ENCODE results near the gene AFG3L2.

The AFG3L2 gene

GRCh38 chr18:12299862-12300261 lies 77.2 kb downstream of the AFG3L2 start:
- DNase-seq: no peak

DNA sequence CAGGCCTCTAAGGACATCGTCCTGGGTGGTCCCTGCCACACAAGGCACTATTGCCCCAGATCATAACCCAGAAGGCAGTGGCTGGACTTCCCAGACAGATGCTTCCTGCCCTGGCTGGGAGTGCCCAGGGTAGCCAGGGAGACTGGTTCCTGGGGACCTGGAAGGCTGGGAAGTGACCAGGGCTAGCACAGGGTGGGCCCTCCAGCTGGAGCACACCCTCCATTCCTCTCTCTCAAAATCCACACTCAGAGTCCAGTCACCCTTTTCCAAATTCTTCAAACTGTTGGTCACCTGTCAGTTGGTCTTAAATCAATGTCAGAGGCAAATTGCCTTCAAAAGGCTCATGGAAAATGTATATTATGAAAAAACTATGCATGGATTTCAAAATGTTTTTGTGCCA lies 80.6 kb downstream of the AFG3L2 start:
- DNase-seq: no peak

DNA sequence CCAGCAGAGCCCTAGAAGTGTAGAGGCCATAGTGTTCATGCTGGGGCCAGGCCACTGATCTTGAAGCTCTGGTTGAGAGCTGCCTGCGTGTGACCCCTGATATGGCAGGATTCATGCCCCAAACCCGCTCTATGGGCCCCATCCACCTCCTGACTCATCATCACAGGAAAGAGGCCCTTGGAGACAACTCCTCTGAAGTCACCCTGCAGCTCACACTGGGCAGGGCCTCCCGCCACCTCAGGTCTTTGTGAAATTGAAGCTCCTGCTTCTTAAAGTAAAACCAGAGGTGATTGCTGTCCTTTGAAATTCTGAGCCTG lies 81.0 kb downstream of the AFG3L2 start:
- DNase-seq: no peak

GRCh38 chr18:12295389-12296086 lies 81.5 kb downstream of the AFG3L2 start:
- DNase-seq: no peak

GRCh38 chr18:12293831-12294230 lies 83.2 kb downstream of the AFG3L2 start:
- DNase-seq: no peak

- no peak for DNase-seq
Measured at GRCh38 chr18:12291690-12292089, 85.3 kb downstream of the AFG3L2 start.

DNA sequence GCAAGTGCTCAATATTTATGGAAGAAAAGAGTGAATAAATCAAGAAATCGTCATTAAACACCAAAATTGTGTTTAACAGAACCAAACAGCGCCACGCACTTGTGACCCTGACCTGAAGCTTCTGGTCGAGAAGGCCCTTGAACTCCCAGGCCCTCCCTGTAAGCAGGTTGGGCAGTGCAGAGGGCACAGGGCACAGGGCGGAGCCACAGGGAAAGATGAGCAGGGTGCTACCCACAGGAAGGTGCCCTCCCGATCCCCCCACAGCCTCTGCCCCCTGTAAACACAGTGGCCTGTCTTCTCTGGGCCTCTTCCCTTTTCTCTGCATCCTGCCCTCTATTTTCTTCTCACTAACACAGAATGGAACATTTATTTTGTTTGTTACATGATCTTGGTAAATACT lies 85.9 kb downstream of the AFG3L2 start:
- DNase-seq: no peak

GRCh38 chr18:12290086-12290485 lies 86.9 kb downstream of the AFG3L2 start:
- DNase-seq: no peak

GRCh38 chr18:12288403-12288755 lies 88.6 kb downstream of the AFG3L2 start:
- no peak for DNase-seq

GRCh38 chr18:12287684-12288402 lies 89.2 kb downstream of the AFG3L2 start:
- no peak for DNase-seq

- no peak for DNase-seq
Measured at GRCh38 chr18:12287131-12287681, 89.8 kb downstream of the AFG3L2 start.

DNA sequence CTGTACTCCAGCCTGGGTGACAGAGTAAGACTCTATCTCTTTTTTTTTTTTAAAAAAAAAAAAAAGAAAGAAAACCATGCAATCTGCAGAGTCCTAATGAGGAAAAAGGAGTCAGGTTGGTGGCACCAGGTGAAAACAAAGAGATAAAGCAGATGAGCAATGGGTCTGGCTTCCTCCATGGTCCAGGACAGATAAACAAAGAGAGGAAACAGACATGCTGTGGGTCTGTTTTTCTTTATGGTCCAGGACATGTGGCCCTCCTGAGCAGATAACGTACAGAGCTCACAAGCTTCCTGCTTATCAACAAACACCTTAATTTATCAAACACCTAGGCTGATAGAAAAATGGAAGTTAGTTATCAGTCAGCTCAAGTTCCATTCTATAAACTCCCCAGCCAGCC lies 93.4 kb downstream of the AFG3L2 start:
- no peak for DNase-seq

DNA sequence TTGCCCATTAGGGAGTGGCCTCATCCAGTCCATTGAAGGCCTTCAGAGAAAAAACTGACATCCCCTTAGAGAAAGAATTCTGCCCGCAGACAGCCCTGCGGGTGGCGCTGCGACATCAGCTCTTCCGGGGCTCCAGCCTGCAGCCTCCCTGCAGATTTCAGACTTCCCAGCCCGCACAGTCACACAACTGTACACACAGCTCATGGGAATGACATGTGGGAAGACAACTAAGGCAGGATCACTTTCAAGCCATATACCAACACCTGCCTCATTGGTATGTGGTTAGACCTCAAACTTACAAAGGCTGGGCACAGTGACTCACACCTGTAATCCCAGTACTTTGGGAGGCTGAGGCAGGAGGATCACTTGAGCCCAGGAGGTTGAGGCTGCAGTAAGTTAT lies 93.8 kb downstream of the AFG3L2 start:
- DNase-seq: no peak

- no peak for DNase-seq
Measured at GRCh38 chr18:12282442-12283039, 94.5 kb downstream of the AFG3L2 start.

DNA sequence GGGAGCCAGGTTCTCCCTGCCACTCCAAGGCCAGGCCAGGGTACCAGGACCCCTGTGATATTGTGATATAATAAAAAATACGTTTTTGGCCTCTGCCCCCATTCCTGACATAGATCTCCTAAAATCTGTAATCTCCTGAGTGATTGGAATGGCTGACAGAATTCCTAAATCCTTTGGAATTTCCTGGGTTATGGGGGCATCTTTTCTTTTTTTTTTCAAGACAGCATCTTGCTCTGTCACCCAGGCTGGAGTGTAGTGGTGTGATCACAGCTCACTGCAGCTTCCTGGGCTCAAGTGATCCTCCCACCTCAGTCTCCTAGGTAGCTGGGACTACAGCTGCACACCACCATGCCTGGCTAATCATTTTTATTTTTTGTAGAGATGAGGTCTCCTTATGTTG lies 95.2 kb downstream of the AFG3L2 start:
- DNase-seq: no peak

DNA sequence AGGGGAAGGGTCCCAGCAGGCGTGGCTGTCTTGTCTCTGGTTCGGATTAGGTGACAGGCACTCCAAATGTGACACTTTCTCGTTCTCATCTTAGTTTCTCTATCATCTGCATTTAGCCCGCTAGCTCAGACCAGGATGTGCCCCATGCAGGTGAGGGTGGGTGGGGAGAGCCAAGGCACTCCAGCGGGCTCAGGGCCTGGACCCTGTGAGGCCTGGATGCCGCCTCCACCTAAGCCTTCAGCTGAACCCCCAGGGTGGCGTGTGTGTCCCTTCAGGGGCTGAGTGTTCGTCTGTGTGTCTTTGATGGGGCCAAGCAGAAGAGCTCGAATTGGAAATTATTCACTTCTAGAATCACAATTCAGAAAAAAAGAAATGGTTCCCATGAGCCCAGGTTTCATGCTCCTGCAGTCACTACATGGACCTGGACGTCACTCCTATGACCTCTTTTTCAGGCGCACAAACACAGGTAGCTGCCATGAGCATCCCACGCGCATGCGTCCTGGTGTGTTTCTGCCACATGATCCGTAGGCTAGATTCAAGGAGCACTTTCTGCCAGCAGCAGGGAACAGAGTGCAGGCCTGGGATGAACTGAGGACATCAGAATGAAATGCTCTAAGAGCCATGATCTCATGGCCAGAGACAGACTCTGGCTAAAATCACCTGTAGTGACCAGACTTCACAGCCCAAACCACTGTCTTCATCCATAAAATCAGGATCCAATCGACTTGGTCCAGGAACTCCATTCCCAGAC lies 97.1 kb downstream of the AFG3L2 start:
- DNase-seq: no peak

All from bone marrow (tissue), 2 donors.